ENCODE measurements around the gene TLR9.
A peak's percentile ranks its signal among the peaks of the same experiment; 100 is the strongest.
"Not testable (repeated sequence)": the region's sequence is repeated elsewhere in the genome, so short reads cannot be mapped to it uniquely, and the experiment has no call there.

The TLR9 gene

GRCh38 chr3:52225452-52226228 is at the start of gene TLR9:
Gene TLR9 (minus strand): TSS chr3:52225645. CDS start chr3:52225529, 116 bp downstream.
- H3K27ac ChIP-seq: no peak within 1 kb of the TSS
- TF ChIP-seq, protein P1, sequence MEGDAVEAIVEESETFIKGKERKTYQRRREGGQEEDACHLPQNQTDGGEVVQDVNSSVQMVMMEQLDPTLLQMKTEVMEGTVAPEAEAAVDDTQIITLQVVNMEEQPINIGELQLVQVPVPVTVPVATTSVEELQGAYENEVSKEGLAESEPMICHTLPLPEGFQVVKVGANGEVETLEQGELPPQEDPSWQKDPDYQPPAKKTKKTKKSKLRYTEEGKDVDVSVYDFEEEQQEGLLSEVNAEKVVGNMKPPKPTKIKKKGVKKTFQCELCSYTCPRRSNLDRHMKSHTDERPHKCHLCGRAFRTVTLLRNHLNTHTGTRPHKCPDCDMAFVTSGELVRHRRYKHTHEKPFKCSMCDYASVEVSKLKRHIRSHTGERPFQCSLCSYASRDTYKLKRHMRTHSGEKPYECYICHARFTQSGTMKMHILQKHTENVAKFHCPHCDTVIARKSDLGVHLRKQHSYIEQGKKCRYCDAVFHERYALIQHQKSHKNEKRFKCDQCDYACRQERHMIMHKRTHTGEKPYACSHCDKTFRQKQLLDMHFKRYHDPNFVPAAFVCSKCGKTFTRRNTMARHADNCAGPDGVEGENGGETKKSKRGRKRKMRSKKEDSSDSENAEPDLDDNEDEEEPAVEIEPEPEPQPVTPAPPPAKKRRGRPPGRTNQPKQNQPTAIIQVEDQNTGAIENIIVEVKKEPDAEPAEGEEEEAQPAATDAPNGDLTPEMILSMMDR (conservative IDR thresholded peaks at IDR 0.05): no peak

DNA sequence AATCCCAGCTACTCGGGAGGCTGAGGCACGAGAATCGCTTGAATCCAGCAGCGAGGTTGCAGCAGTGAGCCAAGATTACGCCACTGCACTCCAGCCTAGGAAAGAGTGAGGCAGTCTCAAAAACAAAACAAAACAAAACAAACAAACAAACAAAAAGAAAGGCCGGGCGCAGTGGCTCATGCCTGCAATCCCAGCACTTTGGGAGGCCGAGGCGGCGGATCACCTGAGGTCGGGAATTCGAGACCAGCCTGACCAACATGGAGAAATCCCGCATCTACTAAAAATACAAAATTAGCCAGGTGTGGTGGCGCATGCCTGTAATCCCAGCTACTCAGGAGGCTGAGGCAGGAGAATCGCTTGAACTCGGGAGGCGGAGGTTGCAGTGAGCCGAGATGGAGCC is 49.3 kb upstream of the TLR9 start:
- peak overlapping the region; percentile 100; the same call in 1 of the 2 replicates for H3K27ac ChIP-seq

GRCh38 chr3:52272831-52273230 is 47.4 kb upstream of the TLR9 start:
- TF ChIP-seq, protein P1 (conservative IDR thresholded peaks at IDR 0.05): no peak
- H3K27ac ChIP-seq: no peak overlapping the region

DNA sequence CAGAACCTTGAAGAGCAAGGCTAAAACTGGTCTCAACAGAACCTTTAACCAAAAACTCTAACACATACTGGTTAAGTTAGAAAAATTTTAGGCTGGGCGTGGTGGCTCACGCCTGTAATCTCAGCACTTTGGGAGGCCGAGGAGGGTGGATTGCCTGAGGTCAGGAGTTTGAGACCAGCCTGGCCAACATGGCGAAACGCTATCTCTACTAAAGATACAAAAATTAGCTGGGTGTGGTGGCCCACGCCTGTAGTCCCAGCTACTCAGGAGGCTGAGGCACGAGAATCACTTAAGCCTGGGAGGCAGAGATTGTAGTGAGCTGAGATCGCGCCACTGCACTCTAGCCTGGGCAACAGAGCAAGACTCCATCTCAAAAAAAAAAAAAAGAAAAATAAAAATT is 46.7 kb upstream of the TLR9 start:
- not testable (repeated sequence) for H3K27ac ChIP-seq

GRCh38 chr3:52270252-52270754 is 44.9 kb upstream of the TLR9 start:
- H3K27ac ChIP-seq: no peak overlapping the region
- TF ChIP-seq, protein P1 (conservative IDR thresholded peaks at IDR 0.05): no peak

- no peak overlapping the region for H3K27ac ChIP-seq
- TF ChIP-seq, protein P1 (conservative IDR thresholded peaks at IDR 0.05): no peak
Observed at GRCh38 chr3:52269776-52270175, 44.3 kb upstream of the TLR9 start.

DNA sequence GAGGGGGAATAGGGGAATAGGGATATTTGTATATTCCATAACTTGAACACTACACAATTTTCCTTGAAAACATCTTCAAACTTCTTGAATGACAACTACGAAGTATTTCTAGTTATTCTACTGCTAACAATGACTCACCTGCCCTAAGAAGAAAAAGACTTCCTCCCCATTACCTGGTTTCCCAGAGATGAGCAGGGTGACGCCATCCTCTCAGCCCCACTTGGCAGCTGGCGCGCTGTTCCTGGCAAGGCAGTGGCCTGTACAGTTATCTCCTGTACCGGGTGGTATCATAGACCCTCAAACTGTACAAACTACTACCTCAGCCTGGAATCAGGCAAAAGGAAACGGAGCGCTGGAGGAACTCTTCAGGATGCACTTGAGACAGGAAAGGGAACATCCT is 42.6 kb upstream of the TLR9 start:
- TF ChIP-seq, protein P1 (conservative IDR thresholded peaks at IDR 0.05): no peak

DNA sequence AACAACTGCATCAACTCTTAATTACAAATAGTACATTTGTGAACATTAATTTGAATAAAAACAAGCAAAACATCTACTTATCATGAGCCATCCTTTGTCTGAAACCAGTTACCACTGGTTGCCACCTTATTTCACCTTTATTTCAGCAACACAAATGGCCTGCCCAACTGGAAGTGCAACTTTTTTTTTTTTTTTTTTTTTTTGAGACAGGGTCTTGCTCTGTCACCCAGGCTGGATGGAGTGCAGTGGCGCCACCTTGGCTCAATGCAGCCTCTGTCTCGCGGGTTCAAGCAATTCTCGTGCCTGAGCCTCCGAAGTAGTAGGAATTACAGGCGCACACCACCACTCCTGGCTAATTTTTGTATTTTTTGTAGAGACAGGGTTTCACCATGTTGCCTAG is 39.9 kb upstream of the TLR9 start:
- peak overlapping the region; percentile 57 for H3K27ac ChIP-seq
- TF ChIP-seq, protein P1 (conservative IDR thresholded peaks at IDR 0.05): 0 out of 2 replicates have a peak, but pooled peaks have one; percentile 21

More for the DNA sequence above, 42.6 kb upstream of the TLR9 start:
- no peak overlapping the region for H3K27ac ChIP-seq
